Skeletal muscle satellite cell (primary cell): ENCODE data around the gene UTRN.

Source experiments
- H3K27me3 ChIP-seq: 2 replicates; pipeline ENCODE4 v1.7.0; 2013; ENCODE audit warnings: low read length; ENCODE audit not compliant: control insufficient read depth, insufficient read depth
- H3K36me3 ChIP-seq: 2 replicates; pipeline ENCODE4 v1.7.0; 2013; ENCODE audit warnings: mild to moderate bottlenecking, control low read depth, low read length; ENCODE audit not compliant: insufficient read depth
- H3K4me1 ChIP-seq: 2 replicates; pipeline ENCODE4 v1.7.0; 2013; ENCODE audit warnings: low read length; ENCODE audit not compliant: control insufficient read depth, insufficient read depth
- H3K4me2 ChIP-seq: 2 replicates; pipeline ENCODE4 v1.7.0; 2013; ENCODE audit warnings: mild to moderate bottlenecking, low read length
- H3K4me3 ChIP-seq: 2 replicates; pipeline ENCODE4 v1.7.0; 2013; ENCODE audit warnings: low read length
- H3K9ac ChIP-seq: 2 replicates; pipeline ENCODE4 v1.7.0; 2013; ENCODE audit warnings: mild to moderate bottlenecking, low read depth, low read length, moderate library complexity
- H3K9me3 ChIP-seq: replicated peaks from 2 replicates; pipeline ENCODE4 v1.7.0; 2013; ENCODE audit warnings: mild to moderate bottlenecking, control low read depth, low read length

UTRN gene

DNA sequence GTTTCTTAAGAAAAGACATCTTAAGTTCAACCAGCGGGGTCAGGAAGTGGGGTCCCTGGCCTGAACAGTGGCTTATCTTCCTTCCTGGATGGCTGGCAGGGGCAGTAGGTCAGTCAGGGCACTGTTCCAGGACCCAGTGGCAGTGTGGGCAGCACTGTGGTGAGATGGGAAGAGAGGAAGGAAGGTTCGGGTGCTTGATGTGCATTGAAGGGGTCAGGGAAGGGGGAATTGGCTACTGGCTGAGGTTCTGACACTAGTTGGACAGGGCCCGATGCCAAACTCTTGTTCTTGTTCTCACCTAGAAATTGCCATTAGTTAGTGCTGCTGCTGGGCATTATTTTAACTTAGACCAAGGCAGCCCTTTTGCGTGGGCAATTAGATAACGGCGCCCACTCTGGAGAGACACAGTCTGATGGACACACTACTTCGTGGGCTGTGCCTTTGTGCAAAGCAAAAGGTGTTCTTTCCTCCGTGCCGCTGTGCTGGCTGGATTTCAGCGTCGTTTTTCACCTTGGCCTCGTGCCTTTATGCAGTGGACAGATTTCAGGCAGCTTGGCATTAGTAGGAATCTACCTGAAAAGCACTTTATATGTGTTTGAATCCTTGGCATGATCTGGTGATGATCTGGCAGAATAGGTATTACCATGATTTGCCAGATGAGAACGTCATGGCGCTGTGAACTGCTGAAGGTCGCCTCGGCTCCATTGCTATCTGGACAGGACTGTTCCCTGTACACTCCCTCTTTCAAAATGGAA, 30.3 kb downstream of the UTRN start:
- Histone ChIP-seq H3K4me3 (no peak overlapping the region), H3K4me2 (no peak overlapping the region), H3K9me3 (no peaks in the 10 kb centered on the region), H3K9ac (no peak overlapping the region), H3K27me3 (no peaks in the 10 kb centered on the region), H3K4me1 (peaks cover 17% of the 10 kb centered on the region), H3K36me3 (no peaks in the 10 kb centered on the region)

DNA sequence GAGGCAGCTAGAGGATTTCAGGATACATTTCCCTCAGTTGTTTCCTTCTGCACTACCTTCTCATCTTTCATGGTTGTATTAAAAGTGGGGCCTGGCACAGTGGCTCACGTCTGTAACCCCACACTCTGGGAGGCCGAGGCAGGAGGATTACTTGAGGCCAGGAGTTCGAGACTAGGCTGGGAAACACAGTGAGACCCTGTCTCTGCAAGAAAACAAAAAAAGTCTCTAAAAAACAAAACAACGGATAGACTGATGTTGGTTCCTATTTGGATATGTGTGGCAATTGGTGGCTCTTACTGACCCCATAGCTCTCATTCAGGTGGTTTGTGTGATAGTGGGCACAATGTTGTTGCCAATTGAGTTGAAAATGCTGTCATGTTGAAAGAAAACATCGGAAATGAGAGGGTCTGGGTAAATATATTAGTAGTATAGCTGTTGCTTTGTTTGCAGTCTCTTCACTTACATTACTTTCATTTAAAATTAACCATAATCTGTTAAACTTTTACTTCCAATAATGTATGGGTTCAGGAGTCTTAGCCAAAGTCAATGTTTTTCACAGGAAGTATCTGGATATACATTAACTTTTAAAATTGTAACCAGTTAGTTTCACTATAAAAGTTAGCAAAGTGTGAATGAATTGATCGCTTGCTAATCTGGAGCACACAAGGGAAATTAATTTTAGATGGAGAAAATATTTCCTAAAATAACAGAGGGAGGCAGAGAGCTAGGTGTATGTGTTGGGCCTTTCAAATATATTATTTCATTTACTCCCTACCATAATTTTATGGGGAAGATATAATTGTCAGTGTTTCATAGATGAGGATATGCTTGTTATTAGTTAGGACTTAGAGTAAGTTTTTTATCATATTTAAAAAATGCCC, 31.1 kb downstream of the UTRN start:
- Histone ChIP-seq H3K4me1 (peaks cover 17% of the 10 kb centered on the region), H3K36me3 (no peaks in the 10 kb centered on the region), H3K4me3 (no peak overlapping the region), H3K27me3 (no peaks in the 10 kb centered on the region), H3K9ac (no peak overlapping the region), H3K4me2 (no peak overlapping the region), H3K9me3 (no peaks in the 10 kb centered on the region)

DNA sequence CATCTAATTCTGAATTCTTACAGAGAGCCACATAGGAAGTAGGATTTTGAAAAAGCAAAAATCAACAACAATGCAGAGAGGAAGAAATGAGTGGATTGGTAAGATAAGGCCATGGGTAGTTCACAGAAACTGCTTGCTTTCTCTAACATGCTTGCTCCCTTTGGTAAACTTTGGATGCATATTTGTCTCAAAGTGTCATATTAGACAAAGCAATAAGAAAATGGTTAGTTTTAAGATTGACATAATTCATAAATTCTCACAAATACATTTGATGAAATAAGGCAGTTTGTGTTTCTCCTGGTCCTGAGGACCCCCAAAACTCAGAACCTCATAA, 31.7 kb downstream of the UTRN start:
- Histone ChIP-seq H3K4me2 (no peak overlapping the region), H3K36me3 (no peaks in the 10 kb centered on the region), H3K9ac (no peak overlapping the region), H3K27me3 (no peaks in the 10 kb centered on the region), H3K4me3 (no peak overlapping the region), H3K4me1 (peaks cover 20% of the 10 kb centered on the region), H3K9me3 (no peaks in the 10 kb centered on the region)

DNA sequence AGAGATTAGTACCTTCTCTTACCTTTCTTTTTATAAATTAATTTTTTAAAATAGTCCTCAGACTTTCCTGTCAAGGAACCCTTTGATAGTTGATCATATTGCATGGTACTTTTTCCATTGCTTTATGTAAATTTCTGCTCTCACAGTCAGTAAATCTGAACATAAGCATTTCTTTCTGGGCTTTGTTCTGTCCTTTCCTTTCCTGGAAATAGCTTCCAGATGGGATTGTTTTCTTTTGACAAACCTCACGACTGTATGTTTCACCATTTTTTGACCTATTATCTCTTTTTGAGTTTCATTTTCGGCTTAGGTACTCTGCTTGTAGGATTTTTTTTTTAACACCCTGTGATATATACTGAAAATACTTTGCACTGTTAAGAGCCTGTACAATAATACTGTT, 32.6 kb downstream of the UTRN start:
- Histone ChIP-seq H3K4me2 (no peak overlapping the region), H3K9ac (no peak overlapping the region), H3K9me3 (no peaks in the 10 kb centered on the region), H3K27me3 (no peaks in the 10 kb centered on the region), H3K36me3 (no peaks in the 10 kb centered on the region), H3K4me1 (peaks cover 27% of the 10 kb centered on the region), H3K4me3 (no peak overlapping the region)

DNA sequence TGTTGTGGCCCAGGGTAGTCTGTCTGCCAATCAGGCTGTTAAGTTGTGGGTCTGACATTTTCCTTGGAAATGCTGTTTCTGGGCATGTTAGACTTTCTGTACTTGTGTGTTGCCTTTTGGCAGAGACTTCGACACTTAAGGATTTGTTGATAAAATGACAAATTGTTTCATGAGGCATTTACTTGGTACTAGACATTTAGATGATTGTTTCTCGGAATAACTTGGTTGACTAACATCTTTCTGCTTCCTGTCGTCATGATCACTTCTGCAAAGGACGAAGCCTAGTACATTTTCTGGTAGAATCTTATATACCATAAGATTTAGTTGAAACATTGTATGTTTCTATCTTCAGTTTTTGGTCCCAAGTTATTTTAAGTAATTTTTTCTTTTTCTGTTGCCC, 34.1 kb downstream of the UTRN start:
- Histone ChIP-seq H3K36me3 (no peaks in the 10 kb centered on the region), H3K4me2 (no peak overlapping the region), H3K4me1 (peaks cover 18% of the 10 kb centered on the region), H3K9me3 (no peaks in the 10 kb centered on the region), H3K27me3 (no peaks in the 10 kb centered on the region), H3K4me3 (no peak overlapping the region), H3K9ac (no peak overlapping the region)

DNA sequence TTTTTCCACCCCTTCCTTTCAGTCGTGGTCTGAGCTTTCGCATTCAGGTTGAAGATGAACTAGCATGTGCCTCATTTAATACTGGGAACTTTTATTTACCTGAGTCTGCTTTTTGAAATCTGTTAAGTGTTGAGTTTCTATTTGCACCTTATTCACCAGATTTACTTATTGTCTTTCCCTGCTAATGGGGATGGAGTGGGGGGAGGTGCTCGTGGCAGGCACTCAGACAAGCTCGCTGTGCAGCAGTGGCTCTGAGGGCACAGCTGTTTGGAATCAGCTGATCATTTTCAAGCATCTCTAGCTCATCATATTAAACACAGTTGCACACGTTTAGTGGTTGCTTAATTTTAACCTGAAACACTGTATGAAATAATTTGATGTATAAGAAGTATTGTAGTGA, 35.6 kb downstream of the UTRN start:
- no peak overlapping the region for H3K9ac ChIP-seq
- H3K27me3 ChIP-seq = no peaks in the 10 kb centered on the region
- no peaks in the 10 kb centered on the region for H3K36me3 ChIP-seq

DNA sequence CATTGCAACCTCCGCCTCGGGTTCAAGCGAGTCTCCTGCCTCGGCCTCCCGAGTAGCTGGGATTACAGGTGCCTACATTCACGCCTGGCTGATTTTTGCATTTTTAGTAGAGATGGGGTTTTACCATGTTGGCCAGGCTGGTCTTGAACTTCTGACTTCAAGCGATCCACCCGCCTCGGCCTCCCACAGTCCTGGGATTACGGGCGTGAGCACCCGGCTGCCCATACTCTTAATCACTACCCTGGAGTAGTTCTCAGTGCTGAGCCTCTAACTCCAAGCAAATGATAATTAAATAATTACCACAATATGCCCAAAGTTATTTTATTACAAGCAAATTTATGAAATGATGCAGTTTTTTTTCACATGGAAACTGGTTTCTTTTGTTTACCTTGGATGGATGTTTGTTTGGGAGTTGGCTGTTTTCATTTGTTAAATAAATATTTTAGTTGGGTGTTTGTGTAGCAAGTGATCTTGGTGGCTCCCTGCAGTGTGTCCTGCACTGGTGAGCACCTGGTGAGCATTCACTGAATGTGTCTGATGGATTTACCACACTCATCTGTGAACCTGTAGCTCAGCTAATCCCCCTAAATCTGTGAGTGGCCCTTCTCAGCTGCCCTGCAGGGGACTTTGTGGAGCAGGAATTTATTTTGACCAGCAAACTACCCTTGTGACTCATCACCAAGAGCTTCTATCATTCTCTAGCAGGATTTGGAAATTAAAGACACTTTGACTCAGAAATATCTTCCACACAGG, 36.9 kb downstream of the UTRN start:
- H3K9ac ChIP-seq = no peak overlapping the region
- no peaks in the 10 kb centered on the region for H3K36me3 ChIP-seq
- no peaks in the 10 kb centered on the region for H3K9me3 ChIP-seq
- H3K4me2 ChIP-seq = peak overlapping the region; percentile 18
- H3K4me1 ChIP-seq = peaks cover 14% of the 10 kb centered on the region
- H3K4me3 ChIP-seq = no peak overlapping the region
- H3K27me3 ChIP-seq = no peaks in the 10 kb centered on the region

More for the DNA sequence above, 35.6 kb downstream of the UTRN start:
- H3K4me3 ChIP-seq = no peak overlapping the region
- peaks cover 14% of the 10 kb centered on the region for H3K4me1 ChIP-seq
- H3K4me2 ChIP-seq = peak overlapping the region; percentile 19
- H3K9me3 ChIP-seq = no peaks in the 10 kb centered on the region

DNA sequence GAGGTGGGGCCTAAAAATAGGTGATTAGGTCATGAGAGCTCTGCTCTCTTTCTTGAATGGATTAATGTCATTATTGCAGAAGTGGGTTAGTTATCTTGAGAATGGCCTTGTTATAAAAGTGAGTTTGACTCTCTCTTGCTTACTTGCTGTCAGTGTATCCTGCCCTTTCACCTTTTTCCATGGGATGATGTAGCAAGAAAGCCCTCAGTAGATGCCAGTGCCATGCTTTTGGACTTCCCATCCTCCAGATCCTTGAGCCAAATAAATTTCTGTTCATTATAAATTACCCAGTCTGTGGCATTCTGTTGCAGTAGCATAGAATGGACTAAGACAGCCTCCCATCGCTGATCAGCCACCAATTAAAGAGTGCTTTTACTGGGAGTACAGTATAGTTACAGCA, 40.1 kb downstream of the UTRN start:
- no peak overlapping the region for H3K4me3 ChIP-seq
- H3K9me3 ChIP-seq = no peaks in the 10 kb centered on the region
- H3K36me3 ChIP-seq = no peaks in the 10 kb centered on the region
- H3K4me1 ChIP-seq = peaks cover 10% of the 10 kb centered on the region
- no peaks in the 10 kb centered on the region for H3K27me3 ChIP-seq
- H3K9ac ChIP-seq = no peak overlapping the region
- no peak overlapping the region for H3K4me2 ChIP-seq

DNA sequence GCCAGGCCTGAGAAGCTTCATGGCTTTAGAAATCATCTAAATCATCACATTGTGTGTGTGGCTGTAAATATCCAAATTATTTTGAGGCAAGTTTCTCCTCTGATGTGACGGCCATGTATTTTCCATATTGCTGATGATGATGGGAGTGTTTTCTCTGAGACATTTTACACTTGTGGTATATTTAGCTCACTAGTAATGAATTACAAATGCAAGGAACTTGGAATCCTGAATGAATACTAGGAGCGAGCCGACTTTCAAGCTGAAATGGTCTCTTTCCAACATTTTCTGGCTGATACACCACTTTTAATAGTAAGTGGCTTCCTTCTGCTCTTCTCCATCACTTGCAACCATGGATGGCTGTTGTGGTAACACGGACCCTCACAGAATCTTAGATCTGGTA, 41.3 kb downstream of the UTRN start:
- H3K4me2 ChIP-seq = no peak overlapping the region
- H3K4me1 ChIP-seq = peaks cover 19% of the 10 kb centered on the region
- no peaks in the 10 kb centered on the region for H3K9me3 ChIP-seq
- H3K9ac ChIP-seq = no peak overlapping the region
- H3K27me3 ChIP-seq = no peaks in the 10 kb centered on the region
- H3K4me3 ChIP-seq = no peak overlapping the region
- H3K36me3 ChIP-seq = no peaks in the 10 kb centered on the region

DNA sequence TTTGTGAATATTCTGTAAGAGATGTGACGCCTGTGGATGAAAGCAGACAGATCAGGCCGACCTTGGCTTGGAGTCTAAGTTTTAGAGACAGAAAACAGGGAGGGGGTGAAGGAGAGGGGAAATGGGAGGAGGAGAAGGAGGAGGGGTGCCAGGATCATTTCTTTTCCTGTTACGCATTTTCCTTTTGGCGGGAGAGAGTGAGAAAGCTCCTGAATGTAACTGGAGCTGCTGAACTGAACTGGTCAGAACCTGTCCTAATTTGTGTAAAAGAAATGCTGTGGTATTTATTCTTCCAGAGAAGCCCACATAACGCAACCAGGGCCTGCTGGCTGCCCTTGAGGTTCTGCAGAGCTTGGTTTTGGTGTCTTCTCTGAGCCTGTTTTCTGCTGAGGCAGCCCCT, 41.9 kb downstream of the UTRN start:
- no peak overlapping the region for H3K9ac ChIP-seq
- H3K4me1 ChIP-seq = peaks cover 21% of the 10 kb centered on the region
- H3K9me3 ChIP-seq = no peaks in the 10 kb centered on the region
- H3K4me2 ChIP-seq = no peak overlapping the region
- H3K4me3 ChIP-seq = no peak overlapping the region
- no peaks in the 10 kb centered on the region for H3K27me3 ChIP-seq
- H3K36me3 ChIP-seq = no peaks in the 10 kb centered on the region
